Measurements from ENCODE around the gene PPP2R5B.

- TF ChIP-seq CTCF (IDR thresholded peaks at IDR 0.05): no peak
- no peak for TF ChIP-seq EZH2 (IDR thresholded peaks at IDR 0.05)
- no peak for TF ChIP-seq EZH2phosphoT487 (IDR thresholded peaks at IDR 0.05)
Measured at GRCh38 chr11:64921384-64921783, 3.1 kb upstream of the PPP2R5B start.
